Measurements from ENCODE around the gene UVRAG.
A peak's percentile ranks its signal among the peaks of the same experiment; 100 is the strongest.

Gene UVRAG

DNA sequence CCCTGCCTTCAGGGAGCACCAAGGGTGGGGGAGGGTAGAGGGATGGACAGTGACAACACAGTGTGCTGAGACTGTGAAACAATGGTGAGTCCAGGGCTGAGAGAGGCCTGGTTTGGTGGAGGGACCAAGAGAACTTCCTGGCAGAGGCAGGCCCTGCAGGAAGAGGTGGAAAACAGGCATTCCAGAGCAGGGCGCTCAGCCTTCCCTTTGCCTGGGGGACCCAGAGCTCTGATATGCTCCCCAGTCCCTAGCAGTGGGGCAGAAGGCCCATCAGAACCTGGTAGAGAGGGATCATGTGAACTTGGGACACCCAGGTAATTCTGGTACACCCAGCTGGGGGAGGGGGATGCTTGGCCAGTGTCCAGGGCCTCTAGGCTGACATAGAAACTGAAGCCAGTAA is 17.2 kb upstream of the UVRAG start:
- Histone ChIP-seq H2BK15ac (ENCODE audit: low read length) (no peak overlapping the region), H2AFZ (ENCODE audit: low read length) (no peak overlapping the region)

DNA sequence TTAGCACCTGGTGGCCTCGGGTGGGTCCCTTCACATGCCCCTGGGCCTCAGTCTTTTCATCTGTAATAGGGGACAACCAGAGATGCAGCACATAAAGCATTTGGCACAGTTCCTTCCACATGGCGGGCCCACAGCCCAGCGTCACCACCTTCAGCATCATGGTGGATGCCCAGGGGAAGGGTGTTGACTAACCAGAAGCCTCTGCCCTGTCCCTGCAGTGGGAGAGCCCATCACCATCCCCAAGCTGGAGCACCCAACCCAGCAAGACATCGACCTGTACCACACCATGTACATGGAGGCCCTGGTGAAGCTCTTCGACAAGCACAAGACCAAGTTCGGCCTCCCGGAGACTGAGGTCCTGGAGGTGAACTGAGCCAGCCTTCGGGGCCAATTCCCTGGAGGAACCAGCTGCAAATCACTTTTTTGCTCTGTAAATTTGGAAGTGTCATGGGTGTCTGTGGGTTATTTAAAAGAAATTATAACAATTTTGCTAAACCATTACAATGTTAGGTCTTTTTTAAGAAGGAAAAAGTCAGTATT is 14.8 kb upstream of the UVRAG start:
- H3K4me3 ChIP-seq (ENCODE audit: low read length in 2 of 2) = no peak overlapping the region
- no peak overlapping the region for H2BK12ac ChIP-seq (ENCODE audit: low read length)
- H3K4ac ChIP-seq (ENCODE audit: low read length) = no peak overlapping the region
- no peak overlapping the region for H4K8ac ChIP-seq (ENCODE audit: low read depth, low read length)
- no peak overlapping the region for H2BK120ac ChIP-seq (ENCODE audit: low read depth, low read length)
- no peak overlapping the region for H3K4me2 ChIP-seq (ENCODE audit: insufficient read depth, low read length, poor library complexity, severe bottlenecking)
- DNase-seq (ENCODE audit: low spot score) = no peak
- H3K27ac ChIP-seq (replicated peaks; ENCODE audit: low read length) = no peak overlapping the region
- H3K36me3 ChIP-seq (replicated peaks in 1 of 2; ENCODE audit: control insufficient read depth in 2 of 2, insufficient read depth in 2 of 2, low read length in 2 of 2) = no peaks in the 10 kb centered on the region
- H3K79me1 ChIP-seq (ENCODE audit: low read depth, low read length) = no peaks in the 10 kb centered on the region
- H3K9ac ChIP-seq (ENCODE audit: low read depth, low read length, poor library complexity) = no peak overlapping the region
- H2BK15ac ChIP-seq (ENCODE audit: low read length) = no peak overlapping the region
- no peak overlapping the region for H3K23ac ChIP-seq (ENCODE audit: low read depth, low read length, poor library complexity)
- no peak overlapping the region for H2AK5ac ChIP-seq (ENCODE audit: low read depth, low read length)
- H2BK5ac ChIP-seq (ENCODE audit: low read length) = no peak overlapping the region
- no peak overlapping the region for H3K14ac ChIP-seq (ENCODE audit: low read length)
- peaks cover 0 to 10% (median 0%) of the 10 kb centered on the region in 3 experiments for H3K27me3 ChIP-seq (ENCODE audit: control insufficient read depth in 3 of 3, insufficient read depth in 3 of 3, low read depth in 1 of 3, low read length in 3 of 3)
- H4K91ac ChIP-seq (ENCODE audit: low read depth, low read length, poor library complexity) = no peak overlapping the region
- no peaks in the 10 kb centered on the region for H3K9me3 ChIP-seq (replicated peaks in 1 of 2; ENCODE audit: control insufficient read depth in 2 of 2, insufficient read depth in 1 of 2, low read depth in 1 of 2, low read length in 2 of 2)
- no peak overlapping the region for H2AFZ ChIP-seq (ENCODE audit: low read length)
- no CpG with 5 or more reads among the region's 8 CpGs for WGBS, 2 donors (ENCODE audit: extremely low coverage in 2 of 2, insufficient read length in 2 of 2, insufficient replicate concordance in 1 of 2)
- no peaks in the 10 kb centered on the region for H3K4me1 ChIP-seq (ENCODE audit: control insufficient read depth in 2 of 2, insufficient read depth in 1 of 2, low read depth in 1 of 2, low read length in 2 of 2)
- H3K18ac ChIP-seq (ENCODE audit: low read length) = peak overlapping the region; percentile 45

More for the DNA sequence above, 17.2 kb upstream of the UVRAG start:
- H3K27ac ChIP-seq (replicated peaks; ENCODE audit: low read length) = no peak overlapping the region
- H3K4me1 ChIP-seq (ENCODE audit: control insufficient read depth in 2 of 2, insufficient read depth in 1 of 2, low read depth in 1 of 2, low read length in 2 of 2) = no peaks in the 10 kb centered on the region
- H4K91ac ChIP-seq (ENCODE audit: low read depth, low read length, poor library complexity) = no peak overlapping the region
- peak overlapping the region; percentile 42 for H3K14ac ChIP-seq (ENCODE audit: low read length)
- no peaks in the 10 kb centered on the region for H3K36me3 ChIP-seq (replicated peaks in 1 of 2; ENCODE audit: control insufficient read depth in 2 of 2, insufficient read depth in 2 of 2, low read length in 2 of 2)
- peak overlapping the region; percentile 56 for H3K18ac ChIP-seq (ENCODE audit: low read length)
- peak overlapping the region; percentile 18 for H2BK12ac ChIP-seq (ENCODE audit: low read length)
- H3K27me3 ChIP-seq (ENCODE audit: control insufficient read depth in 3 of 3, insufficient read depth in 3 of 3, low read depth in 1 of 3, low read length in 3 of 3) = peaks cover 0 to 20% (median 0%) of the 10 kb centered on the region in 3 experiments
- H3K4me2 ChIP-seq (ENCODE audit: insufficient read depth, low read length, poor library complexity, severe bottlenecking) = no peak overlapping the region
- H3K9ac ChIP-seq (ENCODE audit: low read depth, low read length, poor library complexity) = peak overlapping the region; percentile 38
- H2BK5ac ChIP-seq (ENCODE audit: low read length) = no peak overlapping the region
- H3K23ac ChIP-seq (ENCODE audit: low read depth, low read length, poor library complexity) = no peak overlapping the region
- no peak overlapping the region for H4K8ac ChIP-seq (ENCODE audit: low read depth, low read length)
- no peak overlapping the region for H3K4ac ChIP-seq (ENCODE audit: low read length)
- H2AK5ac ChIP-seq (ENCODE audit: low read depth, low read length) = no peak overlapping the region
- no peaks in the 10 kb centered on the region for H3K79me1 ChIP-seq (ENCODE audit: low read depth, low read length)
- H3K4me3 ChIP-seq (ENCODE audit: low read length in 2 of 2) = no peak overlapping the region
- no peak for DNase-seq (ENCODE audit: low spot score)
- no peak overlapping the region for H2BK120ac ChIP-seq (ENCODE audit: low read depth, low read length)
- no CpG with 5 or more reads among the region's 1 CpG for WGBS, 2 donors (ENCODE audit: extremely low coverage in 2 of 2, insufficient read length in 2 of 2, insufficient replicate concordance in 1 of 2)
- H3K9me3 ChIP-seq (replicated peaks in 1 of 2; ENCODE audit: control insufficient read depth in 2 of 2, insufficient read depth in 1 of 2, low read depth in 1 of 2, low read length in 2 of 2) = no peaks in the 10 kb centered on the region

DNA sequence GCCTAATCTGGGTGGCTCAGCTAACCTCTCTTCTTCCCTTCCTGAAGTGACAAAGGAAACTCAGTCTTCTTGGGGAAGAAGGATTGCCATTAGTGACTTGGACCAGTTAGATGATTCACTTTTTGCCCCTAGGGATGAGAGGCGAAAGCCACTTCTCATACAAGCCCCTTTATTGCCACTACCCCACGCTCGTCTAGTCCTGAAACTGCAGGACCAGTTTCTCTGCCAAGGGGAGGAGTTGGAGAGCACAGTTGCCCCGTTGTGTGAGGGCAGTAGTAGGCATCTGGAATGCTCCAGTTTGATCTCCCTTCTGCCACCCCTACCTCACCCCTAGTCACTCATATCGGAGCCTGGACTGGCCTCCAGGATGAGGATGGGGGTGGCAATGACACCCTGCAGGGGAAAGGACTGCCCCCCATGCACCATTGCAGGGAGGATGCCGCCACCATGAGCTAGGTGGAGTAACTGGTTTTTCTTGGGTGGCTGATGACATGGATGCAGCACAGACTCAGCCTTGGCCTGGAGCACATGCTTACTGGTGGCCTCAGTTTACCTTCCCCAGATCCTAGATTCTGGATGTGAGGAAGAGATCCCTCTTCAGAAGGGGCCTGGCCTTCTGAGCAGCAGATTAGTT is 14.2 kb upstream of the UVRAG start:
- H4K91ac ChIP-seq (ENCODE audit: low read depth, low read length, poor library complexity) = no peak overlapping the region
- H2AK5ac ChIP-seq (ENCODE audit: low read depth, low read length) = peak overlapping the region; percentile 27
- peaks cover 0 to 10% (median 0%) of the 10 kb centered on the region in 3 experiments for H3K27me3 ChIP-seq (ENCODE audit: control insufficient read depth in 3 of 3, insufficient read depth in 3 of 3, low read depth in 1 of 3, low read length in 3 of 3)
- H3K27ac ChIP-seq (replicated peaks; ENCODE audit: low read length) = no peak overlapping the region
- no peak overlapping the region for H2BK5ac ChIP-seq (ENCODE audit: low read length)
- H3K4me1 ChIP-seq (ENCODE audit: control insufficient read depth in 2 of 2, insufficient read depth in 1 of 2, low read depth in 1 of 2, low read length in 2 of 2) = no peaks in the 10 kb centered on the region
- no peaks in the 10 kb centered on the region for H3K9me3 ChIP-seq (replicated peaks in 1 of 2; ENCODE audit: control insufficient read depth in 2 of 2, insufficient read depth in 1 of 2, low read depth in 1 of 2, low read length in 2 of 2)
- peak overlapping the region; percentile 62 for H3K23ac ChIP-seq (ENCODE audit: low read depth, low read length, poor library complexity)
- no peak overlapping the region for H3K14ac ChIP-seq (ENCODE audit: low read length)
- H3K4me3 ChIP-seq (ENCODE audit: low read length in 2 of 2) = no peak overlapping the region
- WGBS, 2 donors (ENCODE audit: extremely low coverage in 2 of 2, insufficient read length in 2 of 2, insufficient replicate concordance in 1 of 2) = no CpG with 5 or more reads among the region's 6 CpGs
- peak overlapping the region; percentile 40 for H3K18ac ChIP-seq (ENCODE audit: low read length)
- no peak overlapping the region for H2AFZ ChIP-seq (ENCODE audit: low read length)
- no peak for DNase-seq (ENCODE audit: low spot score)
- H3K79me1 ChIP-seq (ENCODE audit: low read depth, low read length) = no peaks in the 10 kb centered on the region
- peak overlapping the region; percentile 64 for H2BK15ac ChIP-seq (ENCODE audit: low read length)
- H2BK120ac ChIP-seq (ENCODE audit: low read depth, low read length) = no peak overlapping the region
- H3K4me2 ChIP-seq (ENCODE audit: insufficient read depth, low read length, poor library complexity, severe bottlenecking) = no peak overlapping the region
- H3K9ac ChIP-seq (ENCODE audit: low read depth, low read length, poor library complexity) = no peak overlapping the region
- no peak overlapping the region for H4K8ac ChIP-seq (ENCODE audit: low read depth, low read length)
- peak overlapping the region; percentile 15 for H3K4ac ChIP-seq (ENCODE audit: low read length)
- H2BK12ac ChIP-seq (ENCODE audit: low read length) = no peak overlapping the region
- H3K36me3 ChIP-seq (replicated peaks in 1 of 2; ENCODE audit: control insufficient read depth in 2 of 2, insufficient read depth in 2 of 2, low read length in 2 of 2) = no peaks in the 10 kb centered on the region

DNA sequence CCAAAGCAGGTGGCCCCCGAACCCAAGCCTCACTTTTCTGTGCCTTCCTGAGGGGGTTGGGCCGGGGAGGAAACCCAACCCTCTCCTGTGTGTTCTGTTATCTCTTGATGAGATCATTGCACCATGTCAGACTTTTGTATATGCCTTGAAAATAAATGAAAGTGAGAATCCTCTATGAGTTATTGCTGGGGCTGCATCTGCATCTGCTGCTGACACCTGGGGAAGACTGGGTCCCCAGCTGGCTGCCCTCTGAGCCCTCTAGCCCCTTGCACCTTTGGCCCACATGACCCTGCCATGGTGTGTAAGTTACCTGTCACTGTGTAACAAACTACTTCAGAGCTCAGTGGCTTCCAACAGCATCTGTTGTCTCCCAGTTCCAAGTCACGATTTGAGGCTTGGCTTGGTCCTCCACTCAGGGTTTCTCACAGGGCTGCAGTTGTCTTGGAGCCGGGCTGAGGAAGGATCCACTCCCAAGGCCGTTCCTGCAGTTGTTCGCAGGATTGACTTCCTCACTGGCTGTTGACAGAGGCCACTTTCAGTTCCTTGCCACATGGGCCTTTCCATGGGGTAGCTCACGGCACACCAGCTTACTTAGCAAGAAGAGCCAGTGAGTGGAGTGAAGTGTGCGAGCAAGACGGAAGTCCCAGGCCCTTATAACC is 13.5 kb upstream of the UVRAG start:
- H3K4ac ChIP-seq (ENCODE audit: low read length) = no peak overlapping the region
- H2BK15ac ChIP-seq (ENCODE audit: low read length) = no peak overlapping the region
- no peak overlapping the region for H3K23ac ChIP-seq (ENCODE audit: low read depth, low read length, poor library complexity)
- no peak overlapping the region for H3K18ac ChIP-seq (ENCODE audit: low read length)
- H3K4me2 ChIP-seq (ENCODE audit: insufficient read depth, low read length, poor library complexity, severe bottlenecking) = no peak overlapping the region
- no peak overlapping the region for H3K27ac ChIP-seq (replicated peaks; ENCODE audit: low read length)
- no peak overlapping the region for H2AK5ac ChIP-seq (ENCODE audit: low read depth, low read length)
- H3K79me1 ChIP-seq (ENCODE audit: low read depth, low read length) = no peaks in the 10 kb centered on the region
- H3K9me3 ChIP-seq (replicated peaks in 1 of 2; ENCODE audit: control insufficient read depth in 2 of 2, insufficient read depth in 1 of 2, low read depth in 1 of 2, low read length in 2 of 2) = no peaks in the 10 kb centered on the region
- H2BK120ac ChIP-seq (ENCODE audit: low read depth, low read length) = no peak overlapping the region
- no CpG with 5 or more reads among the region's 9 CpGs for WGBS, 2 donors (ENCODE audit: extremely low coverage in 2 of 2, insufficient read length in 2 of 2, insufficient replicate concordance in 1 of 2)
- H2BK5ac ChIP-seq (ENCODE audit: low read length) = no peak overlapping the region
- H2AFZ ChIP-seq (ENCODE audit: low read length) = no peak overlapping the region
- no peak overlapping the region for H4K8ac ChIP-seq (ENCODE audit: low read depth, low read length)
- peaks cover 0 to 7% (median 0%) of the 10 kb centered on the region in 3 experiments for H3K27me3 ChIP-seq (ENCODE audit: control insufficient read depth in 3 of 3, insufficient read depth in 3 of 3, low read depth in 1 of 3, low read length in 3 of 3)
- no peak overlapping the region for H2BK12ac ChIP-seq (ENCODE audit: low read length)
- H3K4me1 ChIP-seq (ENCODE audit: control insufficient read depth in 2 of 2, insufficient read depth in 1 of 2, low read depth in 1 of 2, low read length in 2 of 2) = no peaks in the 10 kb centered on the region
- no peak overlapping the region for H3K4me3 ChIP-seq (ENCODE audit: low read length in 2 of 2)
- no peaks in the 10 kb centered on the region for H3K36me3 ChIP-seq (replicated peaks in 1 of 2; ENCODE audit: control insufficient read depth in 2 of 2, insufficient read depth in 2 of 2, low read length in 2 of 2)
- no peak for DNase-seq (ENCODE audit: low spot score)
- no peak overlapping the region for H3K9ac ChIP-seq (ENCODE audit: low read depth, low read length, poor library complexity)
- no peak overlapping the region for H4K91ac ChIP-seq (ENCODE audit: low read depth, low read length, poor library complexity)
- H3K14ac ChIP-seq (ENCODE audit: low read length) = no peak overlapping the region

All from neuronal stem cell (in vitro differentiated cells).